ENCODE results near the gene ATP5F1B.
"Not testable (repeated sequence)": the region's sequence is repeated elsewhere in the genome, so short reads cannot be mapped to it uniquely, and the experiment has no call there.

ATP5F1B gene

GRCh38 chr12:56645717-56646446, at the start of gene ATP5F1B:
TSS of gene ATP5F1B (minus strand) at chr12:56645984. CDS start at chr12:56645963, 21 bp downstream.
- DNase-seq (ENCODE audit: low spot score): peak; percentile 98

- no peak for DNase-seq (ENCODE audit: low spot score)
Measured at GRCh38 chr12:56694161-56694560, 48.4 kb upstream of the ATP5F1B start.

- DNase-seq (ENCODE audit: low spot score): no peak
Measured at GRCh38 chr12:56688846-56689109, 43.0 kb upstream of the ATP5F1B start.

GRCh38 chr12:56688129-56688845, 42.5 kb upstream of the ATP5F1B start, which contains the start of gene PTGES3:
TSS of gene PTGES3 (minus strand) at chr12:56688284. CDS start at chr12:56687999, 285 bp downstream.
- peak; percentile 89 for DNase-seq (ENCODE audit: low spot score)

- DNase-seq (ENCODE audit: low spot score): no peak
Measured at GRCh38 chr12:56687223-56688128, 41.7 kb upstream of the ATP5F1B start.

GRCh38 chr12:56684745-56685359, 39.1 kb upstream of the ATP5F1B start:
- no peak for DNase-seq (ENCODE audit: low spot score)

GRCh38 chr12:56682323-56682722, 36.5 kb upstream of the ATP5F1B start:
- no peak for DNase-seq (ENCODE audit: low spot score)

- no peak for DNase-seq (ENCODE audit: low spot score)
Measured at GRCh38 chr12:56679883-56680575, 34.2 kb upstream of the ATP5F1B start.

- DNase-seq (ENCODE audit: low spot score): no peak
Measured at GRCh38 chr12:56678852-56679251, 33.1 kb upstream of the ATP5F1B start.

GRCh38 chr12:56677680-56678079, 31.9 kb upstream of the ATP5F1B start:
- no peak for DNase-seq (ENCODE audit: low spot score)

- no peak for DNase-seq (ENCODE audit: low spot score)
Measured at GRCh38 chr12:56676851-56677580, 31.2 kb upstream of the ATP5F1B start.

- no peak for DNase-seq (ENCODE audit: low spot score)
Measured at GRCh38 chr12:56671608-56672007, 25.8 kb upstream of the ATP5F1B start.

- no peak for DNase-seq (ENCODE audit: low spot score)
Measured at GRCh38 chr12:56670836-56671235, 25.1 kb upstream of the ATP5F1B start.

- no peak for DNase-seq (ENCODE audit: low spot score)
Measured at GRCh38 chr12:56668197-56668457, 22.3 kb upstream of the ATP5F1B start.

GRCh38 chr12:56661979-56662638, 16.3 kb upstream of the ATP5F1B start:
- no peak for DNase-seq (ENCODE audit: low spot score)

GRCh38 chr12:56661560-56661959, 15.8 kb upstream of the ATP5F1B start:
- no peak for DNase-seq (ENCODE audit: low spot score)

- DNase-seq (ENCODE audit: low spot score): no peak
Measured at GRCh38 chr12:56658921-56659320, 13.1 kb upstream of the ATP5F1B start.

- DNase-seq (ENCODE audit: low spot score): no peak
Measured at GRCh38 chr12:56657416-56658379, 11.9 kb upstream of the ATP5F1B start.

- DNase-seq (ENCODE audit: low spot score): not testable (repeated sequence)
Measured at GRCh38 chr12:56653781-56654180, 8.0 kb upstream of the ATP5F1B start.
